NCI-H345 (cell line): ENCODE results near the gene CACNA1F.

Experiments
- DNase-seq: peaks from one replicate; lab custom pipeline; 2025; lab: John Stamatoyannopoulos, UW

The CACNA1F gene

GRCh38 chrX:49197543-49198087, 35.5 kb downstream of the CACNA1F start:
- DNase-seq: no peak

- no peak for DNase-seq
These were observed 39.6 kb downstream of the CACNA1F start for GRCh38 chrX:49193542-49193964.

- peak; percentile 22 for DNase-seq
These were observed 40.3 kb downstream of the CACNA1F start for GRCh38 chrX:49192722-49193328.

GRCh38 chrX:49191574-49192011, 41.5 kb downstream of the CACNA1F start:
- peak; percentile 41 for DNase-seq

- DNase-seq: peak; percentile 99
These were observed 42.1 kb downstream of the CACNA1F start for GRCh38 chrX:49190821-49191573.

- DNase-seq: no peak
These were observed 43.5 kb downstream of the CACNA1F start for GRCh38 chrX:49189606-49190005.

- no peak for DNase-seq
These were observed 44.6 kb downstream of the CACNA1F start for GRCh38 chrX:49188468-49189076.

GRCh38 chrX:49187526-49187925, 45.6 kb downstream of the CACNA1F start:
- no peak for DNase-seq

- DNase-seq: no peak
These were observed 46.1 kb downstream of the CACNA1F start for GRCh38 chrX:49187028-49187394.

GRCh38 chrX:49186125-49187027, 46.8 kb downstream of the CACNA1F start, which contains the start of gene PRICKLE3:
Gene PRICKLE3, minus strand, starts transcription at chrX:49186373. Its CDS starts 76 bp downstream, at chrX:49186297.
- DNase-seq: peak; percentile 67

- peak; percentile 96 for DNase-seq
These were observed 48.6 kb downstream of the CACNA1F start for GRCh38 chrX:49184294-49185281.

- peak; percentile 53 for DNase-seq
These were observed 49.3 kb downstream of the CACNA1F start for GRCh38 chrX:49183701-49184281.

- no peak for DNase-seq
These were observed 53.8 kb downstream of the CACNA1F start for GRCh38 chrX:49179358-49179757.

- DNase-seq: no peak
These were observed 54.6 kb downstream of the CACNA1F start for GRCh38 chrX:49178537-49178936.

GRCh38 chrX:49177873-49178480, 55.2 kb downstream of the CACNA1F start:
- no peak for DNase-seq

- DNase-seq: no peak
These were observed 55.8 kb downstream of the CACNA1F start for GRCh38 chrX:49177338-49177833.

- no peak for DNase-seq
These were observed 56.5 kb downstream of the CACNA1F start for GRCh38 chrX:49176421-49177326.
